Sigmoid colon (tissue), 4 donors: ENCODE results near the gene SERINC1.

Source experiments
- CTCF ChIP-seq, 4 experiments: fragments of 450-650 bp in 3 of 4; fragments of 200-600 bp in 1 of 4; IDR thresholded peaks; one replicate each; pipeline ENCODE4 v1.5.1; 2016 to 2019; ENCODE audit warnings: antibody characterized with exemption in 4 of 4, mild to moderate bottlenecking in 3 of 4, moderate library complexity in 2 of 4
- EP300 ChIP-seq, 4 donors: sonication (generic); formaldehyde crosslinking; IDR thresholded peaks; one replicate each; pipeline ENCODE4 v1.6.1; 2017; ENCODE audit warnings: antibody characterized with exemption in 4 of 4
- POLR2A ChIP-seq, 2 donors: fragments of 450-650 bp; IDR thresholded peaks; one replicate each; pipeline ENCODE4 v1.6.1; 2016; ENCODE audit warnings: antibody characterized with exemption in 2 of 2, mild to moderate bottlenecking in 2 of 2, moderate library complexity in 2 of 2

GRCh38 chr6:122408702-122409458, 62.7 kb downstream of the SERINC1 start:
- TF ChIP-seq CTCF (IDR thresholded peaks at IDR 0.05) (no peak), EP300 (IDR thresholded peaks at IDR 0.05) (no peak), POLR2A (IDR thresholded peaks at IDR 0.05) (no peak)
